ENCODE data around the gene KCNS3. TPM values are rescaled to one million over a fixed set of nuclear protein-coding genes. Genes with fewer than 3 reads are reported as not detected.

Gene KCNS3
- total and polyA plus RNA-seq, 9 of the 15 experiments (the other 6 are each of a cell fraction or from before 2014, with no cell fraction given), result 0.01 to 0.75 (median 0.25) TPM

- H3K9me3 ChIP-seq (replicated peaks; ENCODE audit: control insufficient read depth, insufficient read depth, low read depth, low read length), result no peaks in the 10 kb centered on the region
- ChIA-PET CTCF (ENCODE audit: low intra/inter-chr PET ratio) (no interaction called here), POLR2A (no interaction called here)
- no peaks in the 10 kb centered on the region for H3K79me2 ChIP-seq (ENCODE audit: control insufficient read depth, insufficient read depth, low read length)
- ATAC-seq, result no peak
- intact Hi-C loops (cut with micrococcal nuclease) (no loop called here), in situ Hi-C loops (cut with MboI) (no loop called here)
- no peaks in the 10 kb centered on the region for H4K20me1 ChIP-seq (replicated peaks; ENCODE audit: control insufficient read depth, insufficient read depth, low read length)
- no peak for DNase-seq (ENCODE audit: extremely low read depth in 1 of 4, low spot score in 3 of 4)
- no peaks in the 10 kb centered on the region for H3K9me1 ChIP-seq (ENCODE audit: control insufficient read depth, insufficient read depth, low read length)
- H3K36me3 ChIP-seq (ENCODE audit: control insufficient read depth, insufficient read depth, low read length), result no peaks in the 10 kb centered on the region
- 0% methylated on average over 2 of the region's 2 CpGs for WGBS (ENCODE audit: insufficient coverage, low coverage, missing lambda C conversion rate)
- H2AFZ ChIP-seq (ENCODE audit: low read depth, low read length), result no peak overlapping the region
- H3K27me3 ChIP-seq (ENCODE audit: control insufficient read depth in 2 of 2, insufficient read depth in 2 of 2, low read length in 2 of 2), result peaks cover 0 to 6% of the 10 kb centered on the region in 2 experiments; a peak in 1 of 5 replicates
- TF ChIP-seq ARHGAP35 (IDR thresholded peaks at IDR 0.05; ENCODE audit: partially characterized antibody), result no peak
- TF ChIP-seq RREB1 (CRISPR knock-in tag; IDR thresholded peaks at IDR 0.05), result no peak
- TF ChIP-seq ZNF280A (IDR thresholded peaks at IDR 0.05; ENCODE audit: low read depth, partially characterized antibody), result no peak
- no peak for TF ChIP-seq RBM39 (optimal IDR thresholded peaks at IDR 0.05; ENCODE audit: low read depth, low read length)
- no peak for TF ChIP-seq MXD1 (CRISPR knock-in tag; IDR thresholded peaks at IDR 0.05; ENCODE audit: borderline replicate concordance, poor library complexity, severe bottlenecking)
- TF ChIP-seq POLR2G (IDR thresholded peaks at IDR 0.05; ENCODE audit: low read depth, low read length), result no peak
- no peak for TF ChIP-seq ZNF277 (CRISPR knock-in tag; IDR thresholded peaks at IDR 0.05; ENCODE audit: borderline replicate concordance)
- TF ChIP-seq TEAD4 (IDR thresholded peaks at IDR 0.05; ENCODE audit: low read length), result no peak
- no peak for TF ChIP-seq TEAD4 (CRISPR knock-in tag; IDR thresholded peaks at IDR 0.05; ENCODE audit: borderline replicate concordance)
- TF ChIP-seq NR4A1 (CRISPR knock-in tag; IDR thresholded peaks at IDR 0.05), result no peak
- TF ChIP-seq NR4A1 (tag; IDR thresholded peaks at IDR 0.05), result no peak
- TF ChIP-seq ZNF217 (CRISPR knock-in tag; IDR thresholded peaks at IDR 0.05), result no peak
- H3K9ac ChIP-seq (ENCODE audit: insufficient read depth in 1 of 2, low read depth in 2 of 2, low read length in 2 of 2), result no peak overlapping the region
- no peak for FAIRE-seq
- H3K4me2 ChIP-seq (ENCODE audit: insufficient read depth, low read length), result no peak overlapping the region
- peaks cover 0 to 3% of the 10 kb centered on the region in 2 experiments; a peak in 2 of 5 replicates for H3K4me1 ChIP-seq (replicated peaks in 1 of 2; ENCODE audit: control insufficient read depth in 2 of 2, insufficient read depth in 2 of 2, low read length in 2 of 2)
- H3K4me3 ChIP-seq, result no peak overlapping the region
- no peak overlapping the region for H3K27ac ChIP-seq (ENCODE audit: extremely low read depth, low read depth, low read length)
- no TSS peak for BruUV-seq (replicated peaks)
These were observed 43.0 kb upstream of the KCNS3 start for GRCh38 chr2:17835516-17835915.
